NCI-H345 treated with DMSO at 0.1 percent for 48 hours (cell line): ENCODE measurements around the gene BRME1.
A peak's percentile ranks its signal among the peaks of the same experiment; 100 is the strongest.
"Not testable (repeated sequence)": the region's sequence is repeated elsewhere in the genome, so short reads cannot be mapped to it uniquely, and the experiment has no call there.

Source experiments
- DNase-seq: peaks from one replicate; lab custom pipeline; 2025; ENCODE audit not compliant: unreplicated experiment; lab: John Stamatoyannopoulos, UW

BRME1 gene

GRCh38 chr19:13926715-13927114, 20.8 kb upstream of the BRME1 start:
- DNase-seq = no peak

DNA sequence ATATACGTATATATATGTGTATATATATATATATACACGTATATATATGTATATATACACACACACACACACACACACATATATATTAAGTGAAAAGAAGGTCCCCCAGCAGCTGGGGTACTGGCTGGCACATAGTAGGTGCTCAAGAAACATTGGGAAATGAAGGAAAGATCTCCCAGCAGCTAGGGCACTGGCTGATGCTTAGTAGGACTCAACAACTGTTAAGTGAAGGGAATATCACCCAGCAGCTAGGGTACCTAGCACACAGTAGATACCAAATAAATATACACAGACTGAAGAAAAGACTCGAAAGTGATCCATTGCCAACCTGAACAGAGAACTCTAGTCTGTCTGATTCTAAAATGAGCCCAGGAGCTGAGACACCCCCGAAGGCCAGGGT, 20.1 kb upstream of the BRME1 start:
- DNase-seq = no peak

DNA sequence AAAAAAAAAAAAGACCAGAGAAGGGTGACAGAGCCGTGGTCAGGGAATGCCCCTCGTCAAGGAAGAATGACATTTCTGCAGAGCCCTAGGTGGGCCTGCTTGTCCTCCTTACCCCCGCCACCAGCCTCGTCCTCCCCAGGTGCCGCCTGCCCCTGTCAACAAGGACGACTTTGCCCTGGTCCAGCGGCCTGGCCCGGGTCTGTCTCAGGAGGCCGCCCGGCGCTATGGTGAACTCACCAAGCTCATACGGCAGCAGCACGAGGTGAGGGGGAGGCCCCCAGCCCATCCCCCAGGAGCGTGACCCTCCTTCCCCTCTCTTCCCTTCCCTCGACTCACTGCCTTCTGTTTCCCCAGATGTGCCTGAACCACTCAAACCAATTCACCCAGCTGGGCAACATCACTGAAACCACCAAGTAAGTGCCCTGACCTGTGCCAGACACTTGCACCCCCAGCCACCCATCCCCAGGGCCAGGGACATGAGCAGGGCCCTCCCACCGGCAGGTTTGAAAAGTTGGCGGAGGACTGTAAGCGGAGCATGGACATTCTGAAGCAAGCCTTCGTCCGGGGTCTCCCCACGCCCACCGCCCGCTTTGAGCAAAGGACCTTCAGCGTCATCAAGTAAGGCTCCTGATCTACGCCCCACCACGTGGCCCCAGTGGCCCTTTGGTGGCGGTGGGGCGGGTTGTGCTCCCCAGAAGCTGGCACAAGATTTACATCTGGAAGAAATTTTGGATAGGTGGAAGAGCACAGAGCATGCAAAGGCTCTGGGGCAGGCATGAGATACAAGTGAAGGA, 17.5 kb upstream of the BRME1 start:
- no peak for DNase-seq

DNA sequence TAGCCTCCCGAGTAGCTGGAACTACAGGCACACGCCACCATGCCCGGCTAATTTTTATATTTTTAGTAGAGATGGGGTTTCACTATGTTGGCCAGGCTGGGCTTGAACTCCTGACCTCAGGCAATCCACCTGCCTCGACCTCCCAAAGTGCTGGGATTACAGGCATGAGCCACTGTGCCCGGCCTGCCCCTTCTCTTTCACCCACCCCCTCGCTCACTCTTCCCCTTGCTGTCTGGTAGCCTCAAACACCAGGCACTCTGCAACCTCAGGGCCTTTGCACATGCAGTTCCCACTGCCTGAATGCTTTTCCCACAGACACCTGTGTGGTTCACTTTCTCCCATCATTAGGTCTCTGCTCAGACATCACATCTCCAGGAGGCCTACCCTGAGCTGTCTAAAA, 16.2 kb upstream of the BRME1 start:
- DNase-seq = not testable (repeated sequence)

DNA sequence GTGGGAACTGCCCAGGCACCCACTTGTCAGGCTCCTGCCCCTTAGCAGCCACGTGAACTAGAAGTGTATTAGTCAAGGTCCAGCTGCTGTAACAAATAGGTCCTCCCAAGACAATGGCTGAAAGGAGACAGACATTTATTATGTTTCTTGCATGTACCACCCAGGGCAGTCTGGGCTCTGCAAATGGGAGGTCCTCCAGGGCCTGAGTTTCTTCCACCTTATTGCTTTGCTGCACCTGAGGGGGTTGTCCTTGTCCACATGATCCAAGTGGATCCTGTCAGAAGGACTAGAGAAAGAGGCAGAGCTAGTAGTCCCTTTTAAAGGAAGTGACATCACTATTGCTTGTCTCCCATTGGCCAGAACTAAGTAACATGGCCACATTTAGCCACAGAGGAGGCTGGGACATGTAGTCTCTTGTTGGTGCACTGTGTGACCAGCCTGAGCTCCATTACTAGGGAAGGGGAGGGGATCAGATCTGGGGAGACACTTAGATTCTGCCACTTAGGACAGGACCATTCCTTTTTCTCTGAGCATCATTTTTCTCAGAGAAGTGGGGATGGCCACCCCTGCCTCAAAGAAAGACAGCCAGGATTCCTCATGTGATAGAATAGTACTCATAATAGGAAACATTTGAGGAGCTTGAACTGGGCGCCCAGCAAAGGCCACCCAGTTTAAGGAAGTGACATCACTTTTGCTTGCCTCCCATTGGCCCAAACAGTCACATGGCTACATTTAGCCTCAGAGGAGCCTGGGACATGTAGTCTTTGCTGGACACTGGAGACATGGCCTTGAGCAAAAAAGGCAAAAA, 15.2 kb upstream of the BRME1 start:
- DNase-seq = peak; percentile 2

DNA sequence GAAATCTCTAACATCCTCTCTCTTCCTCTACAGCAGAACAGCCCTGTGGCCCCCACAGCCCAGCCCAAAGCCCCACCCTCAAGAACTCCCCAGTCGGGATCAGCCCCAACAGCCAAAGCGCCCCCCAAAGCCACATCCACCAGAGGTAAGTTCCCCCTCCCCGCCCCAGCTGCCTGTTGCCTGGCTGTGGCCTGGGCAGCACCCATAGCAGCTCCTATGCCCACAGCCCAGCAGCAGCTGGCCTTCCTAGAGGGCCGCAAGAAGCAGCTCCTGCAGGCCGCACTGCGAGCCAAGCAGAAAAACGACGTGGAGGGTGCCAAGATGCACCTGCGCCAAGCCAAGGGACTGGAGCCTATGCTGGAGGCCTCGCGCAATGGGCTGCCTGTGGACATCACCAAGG, 14.6 kb upstream of the BRME1 start:
- no peak for DNase-seq

DNA sequence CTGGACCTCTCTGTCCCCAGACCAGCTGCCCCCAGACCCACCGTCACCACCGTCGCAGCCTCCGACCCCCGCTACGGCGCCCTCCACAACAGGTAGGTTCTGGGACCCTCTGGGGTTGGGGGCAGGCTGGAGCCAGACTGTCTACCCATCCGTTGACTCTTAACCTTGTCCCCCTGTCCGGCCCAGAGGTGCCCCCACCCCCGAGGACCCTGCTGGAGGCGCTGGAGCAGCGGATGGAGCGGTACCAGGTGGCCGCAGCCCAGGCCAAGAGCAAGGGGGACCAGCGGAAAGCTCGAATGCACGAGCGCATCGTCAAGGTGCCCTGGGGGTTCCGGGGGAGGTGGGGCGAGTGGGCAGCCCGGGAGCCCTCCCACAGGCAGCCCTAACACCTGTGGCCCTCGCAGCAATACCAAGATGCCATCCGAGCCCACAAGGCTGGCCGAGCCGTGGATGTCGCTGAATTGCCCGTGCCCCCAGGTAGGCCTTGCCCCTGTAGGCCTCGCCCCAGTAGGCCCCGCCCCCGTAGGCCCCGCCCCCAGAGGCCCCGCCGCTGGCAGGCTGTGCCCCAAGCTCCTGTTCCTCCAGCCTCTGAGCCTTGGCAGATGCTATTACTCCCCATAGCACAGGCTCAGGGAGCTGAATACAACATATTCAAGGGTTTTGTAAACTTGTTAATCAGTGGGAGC, 13.0 kb upstream of the BRME1 start:
- no peak for DNase-seq

GRCh38 chr19:13917888-13918406, 12.0 kb upstream of the BRME1 start:
- DNase-seq = no peak

DNA sequence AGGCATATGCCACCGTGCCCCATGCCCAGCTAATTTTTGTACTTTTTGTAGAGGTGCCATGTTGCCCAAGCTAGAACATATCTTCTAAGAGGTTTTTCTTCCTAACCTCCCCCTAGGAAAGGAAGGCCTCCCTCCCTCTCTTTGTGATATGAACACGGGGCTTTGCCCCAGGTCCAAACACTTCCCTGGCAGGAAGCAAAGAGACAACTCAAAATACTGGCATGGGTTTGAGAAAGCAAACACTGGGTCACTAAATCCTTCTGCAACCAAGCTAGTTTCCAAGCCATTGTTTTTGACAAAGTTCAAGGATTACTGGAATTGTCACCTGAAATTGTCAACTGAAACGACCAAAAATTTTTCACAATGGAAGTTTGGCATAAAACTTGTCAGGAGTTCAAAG, 8.9 kb upstream of the BRME1 start:
- no peak for DNase-seq

DNA sequence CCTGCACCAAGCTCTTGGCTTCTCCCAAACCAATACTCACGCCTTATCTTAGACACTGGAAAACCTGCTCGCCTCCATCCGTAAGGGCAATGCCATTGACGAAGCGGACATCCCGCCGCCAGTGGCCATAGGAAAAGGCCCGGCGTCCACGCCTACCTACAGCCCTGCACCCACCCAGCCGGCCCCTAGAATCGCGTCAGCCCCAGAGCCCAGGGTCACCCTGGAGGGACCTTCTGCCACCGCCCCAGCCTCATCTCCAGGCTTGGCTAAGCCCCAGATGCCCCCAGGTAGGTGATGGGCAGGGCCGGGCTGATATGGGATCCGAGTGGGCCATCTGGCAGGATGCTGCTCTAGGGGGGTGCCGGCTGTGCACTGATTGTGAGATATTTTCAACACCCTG, 7.4 kb upstream of the BRME1 start:
- no peak for DNase-seq

GRCh38 chr19:13909430-13909829, 3.5 kb upstream of the BRME1 start:
- DNase-seq = no peak

DNA sequence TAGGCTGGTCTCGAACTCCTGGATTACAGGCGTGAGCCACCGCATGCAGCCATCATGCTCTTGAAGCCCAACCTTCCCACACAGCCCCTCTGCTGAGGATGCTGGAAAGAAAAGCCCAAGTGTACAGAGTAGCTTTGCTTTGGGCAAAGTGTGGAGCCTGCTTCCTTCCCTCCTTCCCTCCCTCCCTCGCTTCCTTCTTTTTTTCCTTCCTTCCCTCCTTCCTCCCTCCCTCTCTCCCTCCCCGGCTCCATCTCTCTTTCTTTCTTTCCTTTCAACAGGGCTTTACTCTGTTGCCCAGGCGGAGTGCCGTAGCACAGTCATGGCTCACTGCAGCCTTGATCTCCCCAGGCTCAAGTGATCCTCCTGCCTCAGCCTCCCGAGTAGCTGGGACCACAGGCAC, 2.8 kb upstream of the BRME1 start:
- DNase-seq = no peak

GRCh38 chr19:13906910-13907309, 993 bp upstream of the BRME1 start:
- no peak for DNase-seq

GRCh38 chr19:13906521-13906904, 596 bp upstream of the BRME1 start:
- DNase-seq = no peak

GRCh38 chr19:13902993-13903555, 2.8 kb downstream of the BRME1 start:
- no peak for DNase-seq

DNA sequence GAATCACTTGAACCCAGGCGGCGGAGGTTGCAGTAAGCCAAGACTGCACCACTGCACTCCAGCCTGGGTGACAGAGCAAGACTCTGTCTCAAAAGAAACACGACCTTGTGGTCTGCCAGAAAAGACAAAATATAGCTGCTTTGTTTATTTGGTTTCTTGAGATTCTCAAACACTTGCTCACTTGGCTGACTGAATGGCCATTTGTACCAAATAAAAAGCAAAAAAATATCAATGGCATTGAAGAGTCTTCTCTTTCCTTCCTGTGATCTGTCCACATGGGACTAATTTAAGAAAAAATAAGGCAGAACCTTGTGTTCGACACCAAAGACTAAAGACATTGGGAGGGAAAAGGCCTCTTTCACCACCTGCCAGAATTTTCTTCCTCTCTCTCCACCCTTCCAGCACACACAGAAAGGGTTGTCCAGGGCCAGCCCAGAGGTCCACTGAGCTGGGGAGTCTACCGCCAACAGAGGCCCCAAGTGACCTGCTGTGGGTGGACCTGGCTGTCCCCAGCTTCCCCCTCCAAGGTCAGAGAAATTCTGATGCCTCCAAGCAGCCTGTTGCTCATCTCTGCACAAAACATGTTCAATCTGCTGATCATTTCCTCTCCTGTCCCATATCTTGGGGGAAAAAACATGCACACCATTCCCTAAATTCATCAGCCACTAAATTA, 5.9 kb downstream of the BRME1 start:
- DNase-seq = no peak

GRCh38 chr19:13899393-13899792, 6.5 kb downstream of the BRME1 start:
- DNase-seq = no peak

DNA sequence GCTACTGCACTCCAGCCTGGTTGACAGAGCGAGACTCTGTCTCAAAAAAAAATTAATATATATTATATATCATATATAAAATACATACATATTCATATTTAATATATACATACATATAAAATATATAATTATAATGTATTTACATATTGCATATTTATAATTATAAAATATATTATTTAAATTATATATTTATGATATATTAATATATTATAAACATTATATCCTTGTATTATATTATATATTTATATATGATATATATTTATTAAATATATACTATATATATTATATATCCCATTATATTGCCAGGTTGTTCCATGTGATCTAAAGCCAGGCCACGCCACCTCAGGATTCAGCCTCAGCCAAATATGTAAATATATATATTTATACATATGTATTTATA, 9.7 kb downstream of the BRME1 start:
- no peak for DNase-seq

DNA sequence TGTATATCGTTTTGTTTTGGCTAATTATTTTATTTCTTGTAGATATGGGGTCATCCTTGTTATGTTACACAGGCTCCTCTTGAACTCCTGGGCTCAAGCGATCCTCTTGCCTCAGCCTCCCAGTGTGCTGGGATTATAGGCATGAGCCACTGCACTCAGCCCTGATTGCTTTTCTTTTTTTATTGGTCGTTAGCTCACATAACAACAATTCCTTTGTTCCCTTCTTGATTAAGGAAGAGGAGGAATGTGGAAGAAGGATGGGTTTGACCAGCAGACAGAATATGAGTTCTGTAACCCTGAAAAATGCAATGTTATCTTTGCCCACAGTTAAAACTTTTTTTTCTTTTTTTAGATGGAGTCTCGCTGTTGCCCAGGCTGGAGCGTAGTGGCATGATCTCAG, 11.4 kb downstream of the BRME1 start:
- DNase-seq = no peak

GRCh38 chr19:13892870-13893269, 13.0 kb downstream of the BRME1 start:
- DNase-seq = no peak

DNA sequence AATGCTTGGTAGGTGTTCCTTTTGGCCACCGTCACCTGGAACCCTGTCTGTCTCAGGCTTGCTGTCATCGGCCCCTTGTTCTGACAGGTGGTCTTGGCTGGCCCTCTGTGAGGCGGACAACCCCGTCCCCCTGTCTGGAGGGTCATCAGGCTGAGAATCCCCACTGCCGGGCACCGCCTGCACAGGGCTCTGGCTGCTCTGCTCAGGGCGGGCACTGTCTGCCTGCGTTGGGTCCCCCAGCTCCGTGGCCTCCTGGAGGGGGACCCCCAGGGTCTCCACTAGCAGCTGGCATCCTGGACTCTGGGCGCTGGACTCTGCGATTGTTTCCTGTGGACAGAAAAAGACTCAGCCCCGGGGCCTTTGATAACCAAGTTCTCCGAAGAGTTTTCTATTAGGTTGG, 15.8 kb downstream of the BRME1 start:
- DNase-seq = no peak
